ENCODE measurements around the gene TMPRSS3.

Gene TMPRSS3

DNA sequence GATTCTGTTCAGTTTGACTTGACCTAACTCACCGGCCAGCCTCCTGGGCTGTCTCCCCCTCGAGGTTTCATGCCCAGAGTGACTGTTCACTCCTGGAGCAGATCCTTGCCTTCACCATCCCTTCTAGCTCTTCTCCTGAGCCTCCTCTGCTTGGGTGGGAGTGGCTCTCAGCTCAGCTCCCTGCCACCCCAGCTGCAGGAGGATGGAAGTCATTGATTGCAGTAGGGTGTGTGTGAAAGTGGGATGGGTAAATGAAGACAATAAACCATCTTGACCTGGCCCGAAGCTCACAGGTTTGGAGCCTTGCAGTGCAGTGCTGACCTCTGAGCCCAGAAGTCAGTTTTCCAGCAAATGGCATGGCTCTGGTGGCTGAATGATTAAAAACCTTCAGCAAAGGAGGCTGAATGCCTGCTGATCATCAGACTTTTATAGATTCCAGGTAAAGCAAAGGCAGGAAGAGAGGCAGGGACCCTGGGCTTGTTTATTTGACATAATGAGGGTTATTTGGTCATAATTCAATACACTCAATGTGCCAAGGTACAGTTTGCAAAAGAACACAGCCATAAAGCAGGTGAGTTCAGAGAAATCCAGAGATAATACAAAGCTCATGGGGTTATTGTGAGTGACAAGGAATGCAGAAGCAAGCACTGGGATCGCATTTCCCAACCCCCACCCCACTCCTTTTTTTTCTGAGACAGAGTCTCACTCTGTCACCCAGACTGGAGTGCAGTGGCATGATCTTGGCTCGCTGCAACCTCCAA, 63.1 kb downstream of the TMPRSS3 start:
- DNase-seq (ENCODE audit: low read depth in 3 of 3) = no peak

GRCh38 chr21:42331660-42332059, 64.2 kb downstream of the TMPRSS3 start:
- DNase-seq (ENCODE audit: low read depth in 3 of 3) = no peak

- DNase-seq (ENCODE audit: low read depth in 3 of 3) = no peak
These were observed 65.2 kb downstream of the TMPRSS3 start for GRCh38 chr21:42330380-42331371.

DNA sequence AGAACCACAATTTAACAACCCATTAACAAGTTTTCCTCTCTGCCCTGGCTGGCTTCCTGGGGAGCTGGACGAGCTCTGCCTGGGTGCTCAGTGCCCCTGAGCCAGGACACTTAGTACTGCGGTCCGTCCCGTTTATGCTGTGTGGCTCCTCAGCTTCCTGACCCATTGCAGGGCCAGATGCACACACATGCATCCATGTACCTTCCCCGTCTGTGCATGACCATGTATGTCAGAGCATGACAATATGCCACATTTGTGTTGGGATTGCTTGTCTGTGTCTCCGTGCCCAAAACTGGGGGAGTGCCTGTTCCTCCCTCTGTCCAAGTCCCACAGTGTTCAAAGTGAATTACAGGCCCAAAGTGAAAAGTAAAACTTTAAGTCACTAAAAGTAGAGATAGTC, 71.0 kb downstream of the TMPRSS3 start:
- DNase-seq (ENCODE audit: low read depth in 3 of 3) = no peak

All from stimulated activated CD4-positive, alpha-beta T cell treated with anti-CD3 and anti-CD28 coated beads, TNF-alpha, amount 100 ng/mL, for 4 hours (primary cell).